ENCODE measurements around the gene HYPK. TPM values are rescaled to one million over a fixed set of nuclear protein-coding genes. Genes with fewer than 3 reads are reported as not detected.
A peak's percentile ranks its signal among the peaks of the same experiment; 100 is the strongest.

HYPK gene
- total RNA-seq, 1 experiment from 2014 or later, result 14.4 TPM

DNA sequence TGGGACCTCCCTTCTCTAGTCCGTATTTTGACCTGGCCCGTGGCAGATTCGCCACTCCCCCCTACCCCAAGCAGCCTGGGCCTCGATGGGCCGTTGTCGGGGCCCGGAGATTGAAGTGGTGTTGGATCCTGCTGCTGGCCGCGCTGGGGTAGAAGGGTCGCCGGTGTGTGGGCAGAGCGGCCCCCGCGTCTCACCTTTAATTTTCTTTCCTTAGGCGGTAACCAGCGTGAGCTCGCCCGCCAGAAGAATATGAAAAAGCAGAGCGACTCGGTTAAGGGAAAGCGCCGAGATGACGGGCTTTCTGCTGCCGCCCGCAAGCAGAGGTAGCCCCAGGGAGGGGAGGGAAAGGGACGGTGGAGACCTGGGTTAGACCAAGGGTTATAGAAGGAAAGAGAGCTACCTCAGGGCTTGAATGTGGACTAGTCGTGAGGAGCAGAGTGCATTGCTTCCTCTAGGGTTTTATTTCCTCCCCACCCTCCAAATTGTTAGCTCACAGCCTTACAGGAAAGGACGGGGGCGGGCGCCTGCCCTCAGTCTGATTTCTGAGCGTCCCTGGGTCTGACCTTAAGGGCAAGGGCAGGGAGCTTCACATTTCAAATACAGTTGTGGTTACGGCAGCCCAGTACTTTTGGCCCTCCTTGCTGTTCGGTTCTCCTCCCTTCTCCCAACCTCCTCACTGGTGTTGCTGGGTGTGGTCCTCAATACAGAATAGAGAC is 7.5 kb upstream of the HYPK start:
- no peak for TF ChIP-seq EZH2 (IDR thresholded peaks at IDR 0.05; ENCODE audit: low read depth)
- TF ChIP-seq, protein P1, sequence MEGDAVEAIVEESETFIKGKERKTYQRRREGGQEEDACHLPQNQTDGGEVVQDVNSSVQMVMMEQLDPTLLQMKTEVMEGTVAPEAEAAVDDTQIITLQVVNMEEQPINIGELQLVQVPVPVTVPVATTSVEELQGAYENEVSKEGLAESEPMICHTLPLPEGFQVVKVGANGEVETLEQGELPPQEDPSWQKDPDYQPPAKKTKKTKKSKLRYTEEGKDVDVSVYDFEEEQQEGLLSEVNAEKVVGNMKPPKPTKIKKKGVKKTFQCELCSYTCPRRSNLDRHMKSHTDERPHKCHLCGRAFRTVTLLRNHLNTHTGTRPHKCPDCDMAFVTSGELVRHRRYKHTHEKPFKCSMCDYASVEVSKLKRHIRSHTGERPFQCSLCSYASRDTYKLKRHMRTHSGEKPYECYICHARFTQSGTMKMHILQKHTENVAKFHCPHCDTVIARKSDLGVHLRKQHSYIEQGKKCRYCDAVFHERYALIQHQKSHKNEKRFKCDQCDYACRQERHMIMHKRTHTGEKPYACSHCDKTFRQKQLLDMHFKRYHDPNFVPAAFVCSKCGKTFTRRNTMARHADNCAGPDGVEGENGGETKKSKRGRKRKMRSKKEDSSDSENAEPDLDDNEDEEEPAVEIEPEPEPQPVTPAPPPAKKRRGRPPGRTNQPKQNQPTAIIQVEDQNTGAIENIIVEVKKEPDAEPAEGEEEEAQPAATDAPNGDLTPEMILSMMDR (conservative IDR thresholded peaks at IDR 0.05), result no peak
- Histone ChIP-seq H3K9me3 (ENCODE audit: insufficient read depth, low read depth) (no peaks in the 10 kb centered on the region), H3K27me3 (ENCODE audit: insufficient read depth, low read depth) (no peaks in the 10 kb centered on the region), H3F3A (ENCODE audit: insufficient read depth, low read depth) (peaks cover 26% of the 10 kb centered on the region; the same call in 1 of the 2 replicates), H3K9me2 (ENCODE audit: insufficient read depth) (no peaks in the 10 kb centered on the region), H3K36me3 (ENCODE audit: low read depth) (peaks cover 13% of the 10 kb centered on the region), H4K20me1 (ENCODE audit: insufficient read depth) (no peaks in the 10 kb centered on the region), H3K27ac (peak overlapping the region; percentile 59), H3K4me3 (peak overlapping the region; percentile 77), H3K79me2 (ENCODE audit: low read depth) (peaks cover 32% of the 10 kb centered on the region), H3K4me1 (replicated peaks; ENCODE audit: insufficient read depth) (peaks cover 6% of the 10 kb centered on the region; the same call in 1 of the 2 replicates), H3K4me2 (peak overlapping the region; percentile 85), H2AFZ (peak overlapping the region; percentile 85; the same call in 1 of the 2 replicates)
- ChIA-PET POLR2A (ENCODE audit: unreplicated experiment) (interaction anchor here (0.6 kb wide), 1 partner anchor 300 kb away, joined by 5 read pairs; no protein-coding TSS in a partner anchor), CTCF (interaction anchor here (0.8 kb wide), 1 partner anchor 22 kb away, joined by 3 read pairs; no protein-coding TSS in a partner anchor)
- intact Hi-C loops (cut with micrococcal nuclease; ENCODE audit: unreplicated experiment), result no loop called here
- BruUV-seq (replicated peaks), result TSS peak; percentile 68
- no peak for DNase-seq

DNA sequence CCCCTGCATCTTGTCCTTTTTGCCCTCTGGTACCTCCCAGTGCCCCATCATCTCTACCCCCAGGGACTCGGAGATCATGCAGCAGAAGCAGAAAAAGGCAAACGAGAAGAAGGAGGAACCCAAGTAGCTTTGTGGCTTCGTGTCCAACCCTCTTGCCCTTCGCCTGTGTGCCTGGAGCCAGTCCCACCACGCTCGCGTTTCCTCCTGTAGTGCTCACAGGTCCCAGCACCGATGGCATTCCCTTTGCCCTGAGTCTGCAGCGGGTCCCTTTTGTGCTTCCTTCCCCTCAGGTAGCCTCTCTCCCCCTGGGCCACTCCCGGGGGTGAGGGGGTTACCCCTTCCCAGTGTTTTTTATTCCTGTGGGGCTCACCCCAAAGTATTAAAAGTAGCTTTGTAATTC is 6.8 kb upstream of the HYPK start:
- Histone ChIP-seq H3K27me3 (ENCODE audit: insufficient read depth, low read depth) (no peaks in the 10 kb centered on the region), H3K4me1 (replicated peaks; ENCODE audit: insufficient read depth) (peaks cover 12% of the 10 kb centered on the region; the same call in 1 of the 2 replicates), H3K4me3 (peak overlapping the region; percentile 77; the same call in 1 of the 2 replicates), H3F3A (ENCODE audit: insufficient read depth, low read depth) (peaks cover 34% of the 10 kb centered on the region; the same call in 1 of the 2 replicates), H3K9me2 (ENCODE audit: insufficient read depth) (no peaks in the 10 kb centered on the region), H3K79me2 (ENCODE audit: low read depth) (peaks cover 32% of the 10 kb centered on the region), H2AFZ (no peak overlapping the region), H3K36me3 (ENCODE audit: low read depth) (peaks cover 13% of the 10 kb centered on the region), H3K4me2 (peak overlapping the region; percentile 85), H4K20me1 (ENCODE audit: insufficient read depth) (no peaks in the 10 kb centered on the region), H3K9me3 (ENCODE audit: insufficient read depth, low read depth) (no peaks in the 10 kb centered on the region), H3K27ac (no peak overlapping the region)
- ChIA-PET CTCF (interaction anchor here (0.8 kb wide), 1 partner anchor 23 kb away, joined by 3 read pairs; no protein-coding TSS in a partner anchor), POLR2A (ENCODE audit: unreplicated experiment) (no interaction called here)
- DNase-seq, result no peak
- intact Hi-C loops (cut with micrococcal nuclease; ENCODE audit: unreplicated experiment), result no loop called here
- BruUV-seq (replicated peaks), result no TSS peak
- TF ChIP-seq, protein P1 (conservative IDR thresholded peaks at IDR 0.05), result no peak
- TF ChIP-seq EZH2 (IDR thresholded peaks at IDR 0.05; ENCODE audit: low read depth), result no peak

- Histone ChIP-seq H4K20me1 (ENCODE audit: insufficient read depth) (no peaks in the 10 kb centered on the region), H3K27ac (no peak overlapping the region), H3F3A (ENCODE audit: insufficient read depth, low read depth) (peaks cover 33% of the 10 kb centered on the region; the same call in 1 of the 2 replicates), H3K4me2 (no peak overlapping the region), H3K9me3 (ENCODE audit: insufficient read depth, low read depth) (no peaks in the 10 kb centered on the region), H2AFZ (no peak overlapping the region), H3K4me3 (no peak overlapping the region), H3K36me3 (ENCODE audit: low read depth) (peaks cover 13% of the 10 kb centered on the region), H3K4me1 (replicated peaks; ENCODE audit: insufficient read depth) (peaks cover 13% of the 10 kb centered on the region; the same call in 1 of the 2 replicates), H3K27me3 (ENCODE audit: insufficient read depth, low read depth) (no peaks in the 10 kb centered on the region), H3K79me2 (ENCODE audit: low read depth) (peaks cover 32% of the 10 kb centered on the region), H3K9me2 (ENCODE audit: insufficient read depth) (no peaks in the 10 kb centered on the region)
- no peak for DNase-seq
- ChIA-PET POLR2A (ENCODE audit: unreplicated experiment) (no interaction called here), CTCF (interaction anchor here (0.7 kb wide), 1 partner anchor 369 kb away, joined by 9 read pairs; no protein-coding TSS in a partner anchor)
- intact Hi-C loops (cut with micrococcal nuclease; ENCODE audit: unreplicated experiment), result no loop called here
- TF ChIP-seq, protein P1 (conservative IDR thresholded peaks at IDR 0.05), result no peak
- TF ChIP-seq EZH2 (IDR thresholded peaks at IDR 0.05; ENCODE audit: low read depth), result no peak
- BruUV-seq (replicated peaks), result no TSS peak
These were observed 5.9 kb upstream of the HYPK start for GRCh38 chr15:43794269-43795037.
